H1 (cell line): ENCODE measurements around the gene KRTAP10-8.

ENCODE experiments used
- BCL11A ChIP-seq, 2 experiments: IDR thresholded peaks; one replicate each; pipeline ENCODE4 v1.6.1; 2011; ENCODE audit warnings: low read depth in 2 of 2, low read length in 2 of 2, mild to moderate bottlenecking in 2 of 2
- CREB1 ChIP-seq: IDR thresholded peaks from 2 replicates; pipeline ENCODE4 v1.6.1; 2012; ENCODE audit warnings: inconsistent platforms
- CTCF ChIP-seq, 3 experiments: IDR thresholded peaks; 1 replicate in 2 of 3; 2 replicates in 1 of 3; pipeline versions ENCODE4 v1.5.1 to v1.6.1; 2011; ENCODE audit warnings: low read length in 3 of 3, mild to moderate bottlenecking in 3 of 3, inconsistent platforms in 2 of 3, low read depth in 1 of 3, moderate library complexity in 1 of 3; ENCODE audit not compliant: insufficient read depth in 1 of 3; ENCODE audit errors: control extremely low read depth in 1 of 3
- EZH2 ChIP-seq: fragments of 200-600 bp; sonication (generic); IDR thresholded peaks from 2 replicates; pipeline ENCODE4 v1.7.1; 2012; ENCODE audit warnings: low read depth, mild to moderate bottlenecking, moderate library complexity, low read length, inconsistent platforms; ENCODE audit not compliant: severe bottlenecking
- HDAC2 ChIP-seq, 2 experiments: fragments of 300-600 bp in 1 of 2; sonication (generic) in 1 of 2; IDR thresholded peaks; 2 replicates each; pipeline ENCODE4 v1.6.1; 2011 to 2012; ENCODE audit warnings: low read depth in 2 of 2, low read length in 2 of 2, mild to moderate bottlenecking in 2 of 2, moderate library complexity in 2 of 2, borderline replicate concordance in 1 of 2, inconsistent platforms in 1 of 2
- HDAC6 ChIP-seq: IDR thresholded peaks from one replicate; pipeline ENCODE4 v1.7.1; 2012; ENCODE audit warnings: low read depth, mild to moderate bottlenecking, inconsistent platforms, low read length, moderate library complexity
- NRF1 ChIP-seq: IDR thresholded peaks from 2 replicates; pipeline ENCODE4 v1.6.1; 2011; ENCODE audit warnings: mild to moderate bottlenecking, low read depth, low read length, improper control_type of control experiment
- PHF8 ChIP-seq: fragments of 200-600 bp; sonication (generic); conservative IDR thresholded peaks from 2 replicates; pipeline ENCODE4 v1.7.1; 2012; ENCODE audit warnings: low read depth, mild to moderate bottlenecking, inconsistent platforms, low read length, moderate library complexity
- RFX5 ChIP-seq: IDR thresholded peaks from 2 replicates; pipeline ENCODE4 v1.6.1; 2011; ENCODE audit warnings: low read depth, low read length, improper control_type of control experiment, borderline replicate concordance
- SP1 ChIP-seq: IDR thresholded peaks from 2 replicates; pipeline ENCODE4 v1.6.1; 2011; ENCODE audit warnings: low read depth, low read length

DNA sequence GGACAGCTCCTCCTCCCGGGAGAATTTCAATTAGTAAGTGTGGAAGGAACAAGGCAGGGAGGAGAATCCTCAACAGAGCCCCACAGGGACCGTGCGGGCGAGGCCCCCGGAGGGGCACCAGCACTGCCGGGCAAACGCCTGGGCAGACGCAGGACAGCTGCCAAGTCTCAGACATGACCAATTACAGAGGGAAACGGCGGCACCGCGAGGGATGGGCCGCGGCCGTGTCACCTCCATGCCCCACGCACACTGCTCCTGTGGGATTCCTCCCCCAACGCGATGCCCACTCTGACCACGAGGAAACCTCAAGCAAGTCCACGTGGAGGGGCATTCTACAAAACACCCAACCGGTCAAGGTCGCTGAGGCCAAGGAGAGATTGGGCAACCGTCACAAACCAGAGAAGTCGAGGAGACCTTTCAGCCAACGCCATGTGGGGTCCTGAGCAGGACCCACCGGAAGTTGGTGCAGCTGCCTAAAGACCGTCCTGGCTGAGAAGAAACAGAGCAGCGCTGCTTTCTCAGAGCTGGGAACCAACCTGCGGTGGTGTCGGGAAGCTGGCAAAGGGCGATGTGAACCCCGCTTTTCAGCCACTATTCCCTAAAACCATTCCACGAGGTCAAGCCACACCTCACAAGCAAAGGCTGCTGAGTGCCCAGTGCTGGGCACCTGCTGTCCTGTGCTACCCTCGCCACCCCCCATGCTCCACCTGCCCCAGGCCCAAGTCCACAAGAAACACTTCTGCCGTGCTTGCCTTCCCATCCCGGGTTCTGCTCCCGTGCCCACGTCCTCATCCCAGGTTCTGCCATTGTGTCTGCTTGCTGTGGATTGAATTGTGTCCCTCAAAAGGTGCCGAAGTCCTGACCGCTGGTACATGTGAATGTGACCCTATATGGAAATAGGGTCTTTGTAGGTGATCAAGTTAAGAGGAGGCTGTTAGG is 39.8 kb upstream of the KRTAP10-8 start:
- TF ChIP-seq CTCF (IDR thresholded peaks at IDR 0.05; ENCODE audit: control extremely low read depth in 1 of 3, insufficient read depth in 1 of 3, low read depth in 1 of 3, low read length in 3 of 3) (no peak), PHF8 (no peak), HDAC6 (no peak), EZH2 (no peak), NRF1 (no peak), BCL11A (IDR thresholded peaks at IDR 0.05; ENCODE audit: low read depth in 2 of 2, low read length in 2 of 2) (no peak), SP1 (no peak), RFX5 (no peak), CREB1 (no peak), HDAC2 (IDR thresholded peaks at IDR 0.05; ENCODE audit: borderline replicate concordance in 1 of 2, low read depth in 2 of 2, low read length in 2 of 2) (no peak)
